Heart left ventricle (tissue), 16 donors: ENCODE measurements around the gene MKI67. TPM values are rescaled to one million over a fixed set of nuclear protein-coding genes. Genes with fewer than 3 reads are reported as not detected.
"Not testable (repeated sequence)": the region's sequence is repeated elsewhere in the genome, so short reads cannot be mapped to it uniquely, and the experiment has no call there.

Source experiments
- ATAC-seq, 4 donors: fragments of 200-7000 bp; cut with Tn5 transposase; one replicate each; pipeline ENCODE4 v1.9.1; 2020 to 2022; ENCODE audit warnings: moderate library complexity in 4 of 4, mild to moderate bottlenecking in 3 of 4, moderate number of reproducible peaks in 1 of 4
- DNase-seq, 5 donors: peaks; one replicate each; pipeline ENCODE4 v3.0.0-alpha.2; 2020
- H3K27ac ChIP-seq, 12 donors: fragments of 200-600 bp; sonication (generic) in 4 of 12; one replicate each; pipeline versions ENCODE4 v1.5.0 to v1.8.0; 2016 to 2022; ENCODE audit warnings: mild to moderate bottlenecking in 2 of 12
- H3K27me3 ChIP-seq, 9 donors: fragments of 200-600 bp; sonication (generic) in 2 of 9; one replicate each; pipeline versions ENCODE4 v1.5.1 to v1.8.0; 2016 to 2022; ENCODE audit warnings: mild to moderate bottlenecking in 3 of 9
- H3K36me3 ChIP-seq, 9 donors: fragments of 200-600 bp; sonication (generic) in 2 of 9; one replicate each; pipeline versions ENCODE4 v1.5.0 to v1.8.0; 2018 to 2022; ENCODE audit warnings: mild to moderate bottlenecking in 2 of 9
- H3K4me1 ChIP-seq, 12 donors: fragments of 200-600 bp; sonication (generic) in 4 of 12; one replicate each; pipeline versions ENCODE4 v1.5.0 to v1.8.0; 2016 to 2022; ENCODE audit warnings: mild to moderate bottlenecking in 3 of 12
- H3K4me3 ChIP-seq, 12 donors: fragments of 200-600 bp; sonication (generic) in 4 of 12; one replicate each; pipeline versions ENCODE4 v1.5.0 to v1.8.0; 2017 to 2022; ENCODE audit warnings: mild to moderate bottlenecking in 9 of 12, moderate library complexity in 4 of 12
- H3K9me3 ChIP-seq, 12 donors: fragments of 200-600 bp; sonication (generic) in 4 of 12; one replicate each; pipeline versions ENCODE4 v1.5.0 to v1.8.0; 2016 to 2022; ENCODE audit warnings: mild to moderate bottlenecking in 1 of 12
- POLR2A ChIP-seq, 2 donors: fragments of 450-650 bp; IDR thresholded peaks; one replicate each; pipeline ENCODE4 v1.6.1; 2017; ENCODE audit warnings: antibody characterized with exemption in 2 of 2, mild to moderate bottlenecking in 2 of 2, moderate library complexity in 2 of 2
- WGBS, 4 donors: extraction: QIAGEN DNeasy Blood & Tissue Kit in 2 of 4; methylation state at CpG; one replicate each; pipeline versions ENCODE4 v1.1.5 to v1.1.7; 2013 to 2018; 5-methylcytosine and 5-hydroxymethylcytosine counted together
- intact Hi-C, 10 donors: fragments of 100-400 bp; cut with DNase I; formaldehyde crosslinking; loops; one replicate each; pipeline versions ENCODE4 v1.11.1 to v1.14.2; 2022
- polyA plus RNA-seq, 2 donors: library from polyadenylated mRNA; stranded (reverse); fragments of 200-250 nt; gene quantifications; one replicate each; pipeline ENCODE4 v1.2.3, GENCODE V29; 2013
- total RNA-seq, 9 donors: library from RNA; depleted of rRNA in 2 of 9; stranded (reverse); fragments of >200 nt in 2 of 9; fragmentation: NEBNext Ultra II Directional in 3 of 9; extraction: Animal tissue kit (Norgen Biotek cat#: 25700) in 3 of 9; gene quantifications; one replicate each; pipeline versions ENCODE4 v1.1.0 to v1.2.4, GENCODE V29; 2016 to 2023
- TF ChIP-seq, protein P1 (sequence below), 12 donors: fragments of 200-600 bp; sonication (generic) in 4 of 12; IDR thresholded peaks; one replicate each; pipeline versions ENCODE4 v1.5.0 to v1.8.0; 2018 to 2022; ENCODE audit warnings: antibody characterized with exemption in 12 of 12, mild to moderate bottlenecking in 5 of 12
- donor health status: ischemic (EF 13 %, LVEDD 7.1; RV severe dilation, severe dysfunction).
- donor health status: healthy with polysubstance abuse.
- donor health status: DM: no; HTN: yes; CAD: no.
- donor health status: DM: no; HTN: no; CAD: no.
- donor health status: ischemic (EF 25% LVEDD 6.9; RV normal size, moderate dysfunction).
- donor health status: ischemic (EF 25% LVEDD 5.7; RV mildly dilated, moderate dysfunction).
- donor health status: healthy.
- donor health status: DM: yes; HTN: yes; CAD: no.
- donor health status: ischemic (EF 35%, LVEDD 5.7; RV mildly dilated, moderate dysfunction).
- donor health status: nonischemic (EF 11% LVEDD 7.7; RV severe dilation, severe dysfunction).
- donor health status: DM: yes; HTN: yes; CAD: no.
- donor health status: PGD.
- donor health status: ischemic (EF 29% LVEDD 5.4; RV normal size, mild dysfunction).
- donor health status: nonischemic (EF 23%, LVEDD 6.1; RV moderate dilation, normal function).

Gene MKI67
- total and polyA plus RNA-seq, 11 donors, result 0.04 to 27.9 (median 0.52) TPM

- no peak for DNase-seq
- no peaks in the 10 kb centered on the region for H3K9me3 ChIP-seq
- WGBS, 4 donors, result 97 to 100% (median 98%) methylated on average over 2 of the region's 2 CpGs
- no peaks in the 10 kb centered on the region for H3K27me3 ChIP-seq
- no peak overlapping the region for H3K4me3 ChIP-seq
- H3K4me1 ChIP-seq, result no peaks in the 10 kb centered on the region
- TF ChIP-seq POLR2A (IDR thresholded peaks at IDR 0.05), result no peak
- TF ChIP-seq, protein P1, sequence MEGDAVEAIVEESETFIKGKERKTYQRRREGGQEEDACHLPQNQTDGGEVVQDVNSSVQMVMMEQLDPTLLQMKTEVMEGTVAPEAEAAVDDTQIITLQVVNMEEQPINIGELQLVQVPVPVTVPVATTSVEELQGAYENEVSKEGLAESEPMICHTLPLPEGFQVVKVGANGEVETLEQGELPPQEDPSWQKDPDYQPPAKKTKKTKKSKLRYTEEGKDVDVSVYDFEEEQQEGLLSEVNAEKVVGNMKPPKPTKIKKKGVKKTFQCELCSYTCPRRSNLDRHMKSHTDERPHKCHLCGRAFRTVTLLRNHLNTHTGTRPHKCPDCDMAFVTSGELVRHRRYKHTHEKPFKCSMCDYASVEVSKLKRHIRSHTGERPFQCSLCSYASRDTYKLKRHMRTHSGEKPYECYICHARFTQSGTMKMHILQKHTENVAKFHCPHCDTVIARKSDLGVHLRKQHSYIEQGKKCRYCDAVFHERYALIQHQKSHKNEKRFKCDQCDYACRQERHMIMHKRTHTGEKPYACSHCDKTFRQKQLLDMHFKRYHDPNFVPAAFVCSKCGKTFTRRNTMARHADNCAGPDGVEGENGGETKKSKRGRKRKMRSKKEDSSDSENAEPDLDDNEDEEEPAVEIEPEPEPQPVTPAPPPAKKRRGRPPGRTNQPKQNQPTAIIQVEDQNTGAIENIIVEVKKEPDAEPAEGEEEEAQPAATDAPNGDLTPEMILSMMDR (IDR thresholded peaks at IDR 0.05), result no peak
- no peaks in the 10 kb centered on the region for H3K36me3 ChIP-seq
- intact Hi-C loops, result loop anchor here in 3 of 10 donors (5.0 to 10.0 kb wide), 2 partner anchors 59 to 511 kb away; no protein-coding TSS in a partner anchor
- no peak for ATAC-seq
- H3K27ac ChIP-seq, result no peak overlapping the region
Measured at GRCh38 chr10:128143531-128143930, 17.3 kb upstream of the MKI67 start.

DNA sequence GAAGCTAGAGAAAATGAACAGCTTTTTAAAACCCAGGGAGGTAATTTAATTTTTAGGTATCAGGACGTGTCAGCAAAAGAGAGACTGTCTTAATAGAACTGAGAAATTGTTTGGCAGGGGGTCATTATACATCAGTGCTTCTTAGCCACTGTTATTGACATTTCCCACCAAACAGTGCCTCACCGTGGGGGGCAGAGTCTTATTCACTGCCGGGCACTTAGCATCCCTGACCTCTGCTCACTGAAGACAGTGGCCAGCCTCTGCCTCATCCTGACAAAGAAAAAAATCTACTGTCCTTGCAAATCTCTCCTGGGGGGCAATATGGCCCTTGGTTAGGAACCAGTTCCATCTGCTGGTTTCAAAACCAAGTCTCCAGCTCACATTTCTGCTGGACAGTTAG is 14.2 kb upstream of the MKI67 start:
- ATAC-seq, result no peak
- TF ChIP-seq, protein P1 (IDR thresholded peaks at IDR 0.05), result no peak
- TF ChIP-seq POLR2A (IDR thresholded peaks at IDR 0.05), result no peak
- 43 to 64% (median 51%) methylated on average over 3 of the region's 3 CpGs for WGBS, 4 donors
- no peak for DNase-seq
- Histone ChIP-seq H3K36me3 (no peaks in the 10 kb centered on the region), H3K4me1 (no peaks in the 10 kb centered on the region), H3K4me3 (no peak overlapping the region), H3K27ac (no peak overlapping the region), H3K9me3 (no peaks in the 10 kb centered on the region), H3K27me3 (peaks cover 0 to 4% (median 0%) of the 10 kb centered on the region in 9 donors)
- intact Hi-C loops, result loop anchor here in 3 of 10 donors (5.0 to 10.0 kb wide), 2 partner anchors 56 to 508 kb away; no protein-coding TSS in a partner anchor

DNA sequence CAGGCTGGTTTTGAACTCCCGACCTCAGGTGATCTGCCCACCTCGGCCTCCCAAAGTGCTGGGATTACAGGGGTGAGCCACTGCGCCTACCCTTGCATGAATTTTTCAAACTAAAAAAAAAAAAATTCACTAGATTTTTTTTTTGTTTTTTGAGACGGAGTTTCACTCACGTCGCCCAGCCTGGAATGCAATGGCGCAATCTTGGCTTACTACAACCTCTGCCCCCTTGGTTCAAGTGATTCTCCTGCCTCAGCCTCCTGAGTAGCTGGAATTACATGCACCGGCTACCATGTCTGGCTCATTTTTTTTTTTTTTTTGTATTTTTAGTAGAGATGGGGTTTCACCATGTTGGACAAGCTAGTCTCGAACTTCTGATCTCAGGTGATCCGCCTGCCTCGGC is 12.2 kb upstream of the MKI67 start:
- WGBS, 4 donors, result 84 to 98% (median 96%) methylated on average over 11 of the region's 11 CpGs
- H3K4me3 ChIP-seq, H3K36me3 ChIP-seq, H3K9me3 ChIP-seq, intact Hi-C loops, H3K4me1 ChIP-seq, H3K27ac ChIP-seq, DNase-seq, ATAC-seq, H3K27me3 ChIP-seq: not testable (repeated sequence)

DNA sequence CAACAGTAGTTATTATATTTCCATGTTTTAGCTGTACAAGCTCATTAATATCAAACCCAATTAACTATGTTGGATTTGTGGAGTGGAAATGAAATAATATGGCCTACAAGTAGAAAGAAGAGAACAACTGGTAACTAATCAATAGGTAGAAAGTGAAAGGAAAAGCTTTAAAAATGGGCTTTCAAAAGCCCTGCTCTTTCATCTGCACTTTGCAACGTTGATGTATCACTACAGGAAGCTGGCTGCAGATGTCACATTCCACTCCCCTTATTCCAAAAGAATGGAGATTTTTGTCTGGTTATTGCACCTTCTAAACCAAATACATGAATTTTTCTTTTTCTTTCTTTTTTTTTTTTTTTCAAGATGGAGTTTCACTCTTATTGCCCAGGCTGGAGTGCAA is 11.7 kb upstream of the MKI67 start:
- Histone ChIP-seq H3K27me3 (peaks cover 0 to 10% (median 0%) of the 10 kb centered on the region in 9 donors), H3K9me3 (no peaks in the 10 kb centered on the region), H3K4me1 (no peaks in the 10 kb centered on the region), H3K36me3 (no peaks in the 10 kb centered on the region), H3K27ac (no peak overlapping the region), H3K4me3 (no peak overlapping the region)
- no peak for TF ChIP-seq POLR2A (IDR thresholded peaks at IDR 0.05)
- TF ChIP-seq, protein P1 (IDR thresholded peaks at IDR 0.05), result no peak
- 43 to 56% (median 50%) methylated on average over 1 of the region's 1 CpG for WGBS, 4 donors
- DNase-seq (no peak), ATAC-seq (no peak)
- intact Hi-C loops, result no loop called here

- DNase-seq (no peak), ATAC-seq (no peak)
- H3K9me3 ChIP-seq, result no peaks in the 10 kb centered on the region
- H3K27ac ChIP-seq, result no peak overlapping the region
- intact Hi-C loops, result no loop called here
- H3K27me3 ChIP-seq, result peaks cover 0 to 13% (median 7%) of the 10 kb centered on the region in 9 donors
- no peak overlapping the region for H3K4me3 ChIP-seq
- 87 to 90% (median 88%) methylated on average over 1 of the region's 1 CpG for WGBS, 4 donors
- TF ChIP-seq, protein P1 (IDR thresholded peaks at IDR 0.05), result no peak
- no peak for TF ChIP-seq POLR2A (IDR thresholded peaks at IDR 0.05)
- H3K4me1 ChIP-seq, result peaks cover 4 to 17% (median 13%) of the 10 kb centered on the region in 12 donors
- H3K36me3 ChIP-seq, result no peaks in the 10 kb centered on the region
Measured at GRCh38 chr10:128130051-128130450, 3.8 kb upstream of the MKI67 start.
